Stomach (tissue), 9 donors: ENCODE data around the gene RIN1. TPM values are rescaled to one million over a fixed set of nuclear protein-coding genes. Genes with fewer than 3 reads are reported as not detected.

Source experiments
- DNase-seq, 2 donors: peaks; one replicate each; pipeline versions ENCODE4 v3.0.0 to v3.0.0-alpha.2; 2013 to 2019
- H3K27ac ChIP-seq, 5 donors: fragments of 200-600 bp in 4 of 5; sonication (generic) in 4 of 5; one replicate each; pipeline ENCODE4 v1.5.1; 2013 to 2019; ENCODE audit warnings: mild to moderate bottlenecking in 1 of 5, moderate library complexity in 1 of 5
- H3K27me3 ChIP-seq, 3 donors: fragments of 200-600 bp; sonication (generic); one replicate each; pipeline ENCODE4 v1.5.1; 2017 to 2019; ENCODE audit warnings: mixed run types in 1 of 3
- H3K36me3 ChIP-seq, 4 donors: fragments of 200-600 bp; sonication (generic); 1 replicate in 3 of 4; 2 replicates in 1 of 4; pipeline ENCODE4 v1.5.1; 2016 to 2019
- H3K4me1 ChIP-seq, 4 donors: fragments of 200-600 bp; sonication (generic); one replicate each; pipeline ENCODE4 v1.5.1; 2016 to 2019
- H3K4me3 ChIP-seq, 4 donors: fragments of 200-600 bp; sonication (generic) in 3 of 4; one replicate each; pipeline ENCODE4 v1.5.1; 2016 to 2019; ENCODE audit warnings: mild to moderate bottlenecking in 1 of 4
- H3K9me3 ChIP-seq, 4 donors: fragments of 200-600 bp; sonication (generic); one replicate each; pipeline ENCODE4 v1.5.1; 2016 to 2019
- CTCF ChIP-seq, 7 experiments: fragments of 450-650 bp in 4 of 7; fragments of 200-600 bp in 3 of 7; sonication (generic) in 3 of 7; IDR thresholded peaks; one replicate each; pipeline ENCODE4 v1.5.1; 2016 to 2019; ENCODE audit warnings: antibody characterized with exemption in 7 of 7, control low read depth in 2 of 7, mild to moderate bottlenecking in 1 of 7
- EP300 ChIP-seq: sonication (generic); formaldehyde crosslinking; IDR thresholded peaks from one replicate; pipeline ENCODE4 v1.6.1; 2017; ENCODE audit warnings: antibody characterized with exemption
- POLR2A ChIP-seq, 4 donors: fragments of 450-650 bp; IDR thresholded peaks; one replicate each; pipeline ENCODE4 v1.6.1; 2016; ENCODE audit warnings: antibody characterized with exemption in 4 of 4, control low read depth in 2 of 4, mild to moderate bottlenecking in 1 of 4, moderate library complexity in 1 of 4
- POLR2AphosphoS5 ChIP-seq, 3 donors: sonication (generic); formaldehyde crosslinking; IDR thresholded peaks; one replicate each; pipeline ENCODE4 v1.6.1; 2016; ENCODE audit warnings: antibody characterized with exemption in 3 of 3
- WGBS, 5 donors: extraction: QIAGEN DNeasy Blood & Tissue Kit in 3 of 5; methylation state at CpG; one replicate each; pipeline versions ENCODE4 v1.1.5 to v1.1.7; 2013 to 2018; 5-methylcytosine and 5-hydroxymethylcytosine counted together
- intact Hi-C: fragments of 100-400 bp; cut with DNase I; formaldehyde crosslinking; loops from one replicate; pipeline ENCODE4 v1.15.1; 2023; ENCODE audit warnings: low total_unique reads
- polyA plus RNA-seq, 3 donors: library from polyadenylated mRNA; stranded (reverse); fragments of 200-250 nt; gene quantifications; one replicate each; pipeline ENCODE4 v1.2.3, GENCODE V29; 2013
- total RNA-seq, 5 donors: library from RNA; depleted of rRNA; stranded (reverse); fragments of >200 nt; gene quantifications; one replicate each; pipeline versions ENCODE4 v1.1.0 to v1.2.3, GENCODE V29; 2014 to 2016
- donor health status: healthy with polysubstance abuse.
- donor health status: Bipolar disorder and iron deficiency.
- donor health status: healthy.

RIN1 gene
- total and polyA plus RNA-seq, 8 donors = 0.58 to 26.4 (median 9.2) TPM

- no peak for DNase-seq
- Histone ChIP-seq H3K27ac (no peak overlapping the region), H3K4me3 (no peak overlapping the region), H3K4me1 (peaks cover 37 to 52% (median 48%) of the 10 kb centered on the region in 4 donors), H3K36me3 (peaks cover 48 to 64% (median 61%) of the 10 kb centered on the region in 4 donors), H3K9me3 (no peaks in the 10 kb centered on the region), H3K27me3 (no peaks in the 10 kb centered on the region)
- no peak for TF ChIP-seq CTCF (IDR thresholded peaks at IDR 0.05)
- TF ChIP-seq POLR2A (IDR thresholded peaks at IDR 0.05) = no peak
- no peak for TF ChIP-seq POLR2AphosphoS5 (IDR thresholded peaks at IDR 0.05)
- TF ChIP-seq EP300 = no peak
- intact Hi-C loops = no loop called here
- WGBS, 5 donors = 84 to 94% (median 93%) methylated on average over 6 of the region's 6 CpGs
Measured at GRCh38 chr11:66339162-66339675, 3.0 kb upstream of the RIN1 start.

- Histone ChIP-seq H3K27me3 (no peaks in the 10 kb centered on the region), H3K4me3 (no peak overlapping the region), H3K4me1 (peaks cover 30 to 52% (median 41%) of the 10 kb centered on the region in 4 donors), H3K36me3 (peaks cover 48 to 71% (median 66%) of the 10 kb centered on the region in 4 donors), H3K27ac (peak overlapping the region in 2 of 5 donors; percentile 79 to 88), H3K9me3 (no peaks in the 10 kb centered on the region)
- intact Hi-C loops = no loop called here
- no peak for TF ChIP-seq EP300
- no peak for TF ChIP-seq POLR2AphosphoS5 (IDR thresholded peaks at IDR 0.05)
- TF ChIP-seq POLR2A (IDR thresholded peaks at IDR 0.05) = no peak
- no peak for TF ChIP-seq CTCF (IDR thresholded peaks at IDR 0.05)
- DNase-seq = no peak
- WGBS, 5 donors = 79 to 83% (median 81%) methylated on average over 15 to 17 of the region's 17 CpGs
Measured at GRCh38 chr11:66338276-66339161, 2.3 kb upstream of the RIN1 start.

GRCh38 chr11:66337103-66337899 is 1.1 kb upstream of the RIN1 start:
- Histone ChIP-seq H3K27me3 (no peaks in the 10 kb centered on the region), H3K4me1 (peaks cover 23 to 41% (median 34%) of the 10 kb centered on the region in 4 donors), H3K9me3 (no peaks in the 10 kb centered on the region), H3K27ac (peak overlapping the region; percentile 78 to 88 (median 85)), H3K36me3 (peaks cover 44 to 79% (median 73%) of the 10 kb centered on the region in 4 donors), H3K4me3 (peak overlapping the region in 1 of 4 donors; percentile 73)
- DNase-seq = no peak
- intact Hi-C loops = no loop called here
- 48 to 63% (median 54%) methylated on average over 8 to 18 of the region's 18 CpGs for WGBS, 5 donors
- no peak for TF ChIP-seq CTCF (IDR thresholded peaks at IDR 0.05)

- intact Hi-C loops = no loop called here
- peak overlapping the region; percentile 46 to 73 (median 62) for H3K4me3 ChIP-seq
- H3K27ac ChIP-seq = peak overlapping the region; percentile 78 to 88 (median 85)
- peaks cover 33 to 72% (median 66%) of the 10 kb centered on the region in 4 donors for H3K36me3 ChIP-seq
- DNase-seq = peak in 1 of 2 donors; percentile 61
- WGBS, 5 donors = 9 to 40% (median 13%) methylated on average over 4 to 35 of the region's 35 CpGs
- H3K9me3 ChIP-seq = no peaks in the 10 kb centered on the region
- TF ChIP-seq POLR2AphosphoS5 (IDR thresholded peaks at IDR 0.05) (no peak), POLR2A (IDR thresholded peaks at IDR 0.05) (no peak)
- H3K4me1 ChIP-seq = peaks cover 23 to 41% (median 34%) of the 10 kb centered on the region in 4 donors
- no peaks in the 10 kb centered on the region for H3K27me3 ChIP-seq
Measured at GRCh38 chr11:66335531-66336233, 552 bp downstream of the RIN1 start.
